IMR-90 (cell line): ENCODE results near the gene AVPR1B. TPM values are rescaled to one million over a fixed set of nuclear protein-coding genes. Genes with fewer than 3 reads are reported as not detected.

Experiments
- ATAC-seq: fragments of 200-7000 bp; cut with Tn5 transposase; 2 replicates; pipeline ENCODE4 v1.9.1; 2020; ENCODE audit warnings: low read depth, mild to moderate bottlenecking, moderate library complexity
- BruUV-seq: library from RNA; stranded (reverse); fragments of 400-500 nt; replicated peaks from 2 replicates; lab custom pipeline; 2021; lab: Mats Ljungman, UMichigan
- CTCF ChIA-PET: fragments of 300-600 bp; formaldehyde crosslinking; extraction: SDS; loops from one replicate; lab custom pipeline; 2021; ENCODE audit warnings: antibody characterized with exemption; lab: Yijun Ruan, JAX
- POLR2A ChIA-PET: fragments of 300-600 bp; sonication (Branson Sonifier 250); formaldehyde crosslinking; loops from one replicate; lab custom pipeline; 2022; ENCODE audit warnings: antibody characterized with exemption; ENCODE audit not compliant: unreplicated experiment; lab: Charles Lee
- DNase-seq: peaks from one replicate; pipeline ENCODE4 v3.0.0; 2013
- H2AFZ ChIP-seq: replicated peaks from 2 replicates; pipeline ENCODE3; 2013; ENCODE audit warnings: low read length, mild to moderate bottlenecking; ENCODE audit not compliant: poor library complexity
- H2AK5ac ChIP-seq: 2 replicates; pipeline ENCODE4 v1.6.1; 2013; ENCODE audit warnings: low read depth, low read length, inconsistent platforms
- H2AK9ac ChIP-seq: replicated peaks from 2 replicates; pipeline ENCODE3; 2013; ENCODE audit warnings: mild to moderate bottlenecking, low read depth, low read length, moderate library complexity; ENCODE audit not compliant: poor library complexity
- H2BK120ac ChIP-seq: 2 replicates; pipeline ENCODE4 v1.6.1; 2013; ENCODE audit warnings: low read depth, low read length, inconsistent platforms
- H2BK15ac ChIP-seq: 3 replicates; pipeline ENCODE4 v1.6.1; 2013; ENCODE audit warnings: low read depth, low read length, inconsistent platforms
- H2BK20ac ChIP-seq: 2 replicates; pipeline ENCODE4 v1.6.1; 2013; ENCODE audit warnings: low read depth, mild to moderate bottlenecking, inconsistent platforms, low read length, moderate library complexity
- H2BK5ac ChIP-seq: 2 replicates; pipeline ENCODE4 v1.6.1; 2013; ENCODE audit warnings: mild to moderate bottlenecking, low read depth, low read length, inconsistent platforms; ENCODE audit not compliant: poor library complexity, severe bottlenecking
- H3K14ac ChIP-seq: replicated peaks from 2 replicates; pipeline ENCODE4 v1.6.1; 2013; ENCODE audit warnings: low read depth, low read length, inconsistent platforms
- H3K18ac ChIP-seq: 2 replicates; pipeline ENCODE4 v1.6.1; 2013; ENCODE audit warnings: low read depth, low read length, control low read depth
- H3K23ac ChIP-seq: 2 replicates; pipeline ENCODE4 v1.6.1; 2013; ENCODE audit warnings: low read depth, low read length, inconsistent platforms
- H3K27ac ChIP-seq: 2 replicates; pipeline ENCODE4 v1.5.1; 2013; ENCODE audit warnings: mild to moderate bottlenecking, control low read depth, low read length; ENCODE audit not compliant: insufficient read depth
- H3K27me3 ChIP-seq: 2 replicates; pipeline ENCODE4 v1.6.1; 2013; ENCODE audit warnings: low read length; ENCODE audit not compliant: control insufficient read depth, insufficient read depth
- H3K36me3 ChIP-seq: 2 replicates; pipeline ENCODE4 v1.6.1; 2013; ENCODE audit warnings: low read length, mixed read lengths; ENCODE audit not compliant: control insufficient read depth, insufficient read depth
- H3K4ac ChIP-seq: 2 replicates; pipeline ENCODE4 v1.6.1; 2013; ENCODE audit warnings: low read depth, low read length, inconsistent platforms
- H3K4me1 ChIP-seq: 2 replicates; pipeline ENCODE4 v1.6.1; 2013; ENCODE audit warnings: low read length, mixed read lengths; ENCODE audit not compliant: control insufficient read depth, insufficient read depth
- H3K4me2 ChIP-seq: 2 replicates; pipeline ENCODE4 v1.6.1; 2013; ENCODE audit warnings: low read depth, mild to moderate bottlenecking, control low read depth, low read length, moderate library complexity
- H3K4me3 ChIP-seq: 2 replicates; pipeline ENCODE4 v1.5.1; 2013; ENCODE audit warnings: low read depth, mild to moderate bottlenecking, control low read depth, low read length, moderate library complexity; ENCODE audit not compliant: insufficient read depth
- H3K56ac ChIP-seq: 2 replicates; pipeline ENCODE4 v1.6.1; 2013; ENCODE audit warnings: low read length, inconsistent platforms; ENCODE audit not compliant: insufficient read depth; ENCODE audit errors: extremely low read depth
- H3K79me1 ChIP-seq, 2 experiments: 2 replicates each; pipeline ENCODE4 v1.6.1; 2013; ENCODE audit warnings: low read length in 2 of 2, inconsistent platforms in 1 of 2, low read depth in 1 of 2
- H3K9ac ChIP-seq: 2 replicates; pipeline ENCODE4 v1.6.1; 2013; ENCODE audit warnings: low read depth, low read length, control low read depth
- H3K9me1 ChIP-seq: 2 replicates; pipeline ENCODE4 v1.6.1; 2013; ENCODE audit warnings: low read length, inconsistent platforms; ENCODE audit not compliant: insufficient read depth
- H3K9me3 ChIP-seq: 2 replicates; pipeline ENCODE4 v1.6.1; 2013; ENCODE audit warnings: low read length; ENCODE audit not compliant: control insufficient read depth, insufficient read depth
- H4K20me1 ChIP-seq: 2 replicates; pipeline ENCODE4 v1.6.1; 2013; ENCODE audit warnings: low read length, inconsistent platforms; ENCODE audit not compliant: insufficient read depth
- H4K5ac ChIP-seq: 2 replicates; pipeline ENCODE4 v1.6.1; 2013; ENCODE audit warnings: mild to moderate bottlenecking, low read depth, low read length, control low read depth
- H4K8ac ChIP-seq, 2 experiments: 2 replicates each; pipeline ENCODE4 v1.6.1; 2013; ENCODE audit warnings: low read depth in 2 of 2, low read length in 2 of 2, control low read depth in 1 of 2, inconsistent platforms in 1 of 2
- H4K91ac ChIP-seq: 2 replicates; pipeline ENCODE4 v1.6.1; 2013; ENCODE audit warnings: low read depth, low read length, inconsistent platforms; ENCODE audit not compliant: insufficient read depth
- BHLHE40 ChIP-seq: fragments of 150-350 bp; IDR thresholded peaks from 2 replicates; pipeline ENCODE4 v1.6.1; 2016; ENCODE audit warnings: mild to moderate bottlenecking, low read depth, low read length
- FOS ChIP-seq: fragments of 150-350 bp; IDR thresholded peaks from 2 replicates; pipeline ENCODE4 v1.6.1; 2016; ENCODE audit warnings: low read depth, low read length
- MAFK ChIP-seq: IDR thresholded peaks from 2 replicates; pipeline ENCODE4 v1.6.1; 2012; ENCODE audit warnings: low read depth, low read length, improper control_type of control experiment
- NFE2L2 ChIP-seq: fragments of 150-350 bp; IDR thresholded peaks from 2 replicates; pipeline ENCODE4 v1.6.1; 2016; ENCODE audit warnings: low read depth, mild to moderate bottlenecking, low read length
- POLR2A ChIP-seq: IDR thresholded peaks from 2 replicates; pipeline ENCODE4 v1.6.1; 2012; ENCODE audit warnings: mild to moderate bottlenecking, low read depth, low read length
- RAD21 ChIP-seq: IDR thresholded peaks from 2 replicates; pipeline ENCODE4 v1.6.1; 2012; ENCODE audit warnings: low read length, improper control_type of control experiment
- RFX5 ChIP-seq: IDR thresholded peaks from 2 replicates; pipeline ENCODE4 v1.8.0; 2012; ENCODE audit warnings: low read depth, mild to moderate bottlenecking, low read length, moderate library complexity
- WGBS, 2 experiments: methylation state at CpG; one replicate each; pipeline versions ENCODE4 v1.1.5 to v1.1.7; 2013; ENCODE audit warnings: missing lambda C conversion rate in 2 of 2; ENCODE audit not compliant: insufficient read length in 1 of 2; ENCODE audit errors: extremely low coverage in 2 of 2; 5-methylcytosine and 5-hydroxymethylcytosine counted together
- dilution Hi-C: fragments of 300-500 bp; cut with HindIII; formaldehyde crosslinking; loops from one replicate; pipeline ENCODE4 v1.14.3; 2018; ENCODE audit warnings: low sequenced_read_pairs; ENCODE audit not compliant: unreplicated experiment
- in situ Hi-C: fragments of 300-500 bp; cut with MboI; formaldehyde crosslinking; loops from 3 replicates; pipeline ENCODE4 v1.14.3; 2019; ENCODE audit warnings: low sequenced_read_pairs, inconsistent platforms, mixed read lengths
- intact Hi-C: fragments of 100-400 bp; cut with micrococcal nuclease; formaldehyde crosslinking; loops from 2 replicates; pipeline ENCODE4 v1.10.0; 2022
- polyA plus RNA-seq, 3 experiments: library from polyadenylated mRNA; depleted of rRNA; stranded (reverse); fragments of >200 nt; gene quantifications; 2 replicates each; pipeline ENCODE4 v1.2.3, GENCODE V29; 2012; ENCODE audit warnings: low replicate concordance in 1 of 3
- total RNA-seq: library from RNA; depleted of rRNA; stranded (reverse); fragments of >200 nt; gene quantifications from 2 replicates; pipeline ENCODE4 v1.2.3, GENCODE V29; 2012

The AVPR1B gene
- total and polyA plus RNA-seq, 2 of the 4 experiments (the other 2 are of a cell fraction) = not detected

DNA sequence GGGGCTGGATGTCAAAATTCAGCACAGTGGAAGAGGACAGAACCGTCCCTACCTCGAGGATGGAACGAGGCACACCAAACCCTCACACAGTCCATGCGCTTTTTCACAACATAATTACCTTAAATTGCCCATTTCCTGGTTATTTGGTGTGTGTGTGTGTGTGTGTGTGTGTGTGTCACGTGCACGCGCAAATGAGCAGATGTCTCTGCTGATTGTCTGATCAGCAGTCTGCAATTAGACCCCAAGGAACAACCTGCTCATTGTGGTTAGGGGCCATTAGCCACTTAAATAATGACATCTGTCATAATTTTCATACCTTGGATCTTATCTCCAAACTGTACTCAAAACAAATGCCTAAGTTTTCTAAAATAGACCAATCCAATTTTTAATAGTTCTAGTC lies 23.2 kb downstream of the AVPR1B start:
- Histone ChIP-seq H4K8ac (no peak overlapping the region), H2AFZ (no peak overlapping the region), H3K4me2 (no peak overlapping the region), H3K9ac (no peak overlapping the region), H2BK5ac (no peak overlapping the region), H3K4me3 (no peak overlapping the region), H3K27ac (no peak overlapping the region), H2AK9ac (no peak overlapping the region), H3K23ac (no peak overlapping the region), H2BK120ac (no peak overlapping the region), H3K27me3 (peaks cover 37% of the 10 kb centered on the region), H3K79me1 (no peaks in the 10 kb centered on the region), H3K4ac (no peak overlapping the region), H3K4me1 (no peaks in the 10 kb centered on the region), H2BK20ac (no peak overlapping the region), H3K14ac (no peak overlapping the region), H3K56ac (no peak overlapping the region), H3K9me1 (no peaks in the 10 kb centered on the region), H4K5ac (no peak overlapping the region), H2AK5ac (no peak overlapping the region), H3K18ac (no peak overlapping the region), H3K9me3 (no peaks in the 10 kb centered on the region), H4K20me1 (no peaks in the 10 kb centered on the region), H4K91ac (no peak overlapping the region), H2BK15ac (no peak overlapping the region), H3K36me3 (no peaks in the 10 kb centered on the region)
- no TSS peak for BruUV-seq
- ATAC-seq (no peak), DNase-seq (no peak)
- WGBS, 2 experiments = no CpG with 5 or more reads among the region's 7 CpGs
- TF ChIP-seq RFX5 (no peak), POLR2A (no peak), FOS (no peak), BHLHE40 (no peak), NFE2L2 (no peak), MAFK (no peak), RAD21 (no peak)
- ChIA-PET CTCF (no interaction called here), POLR2A (no interaction called here)
- intact Hi-C loops (no loop called here), dilution Hi-C loops (no loop called here), in situ Hi-C loops (no loop called here)
